HG02970 (cell line): ENCODE data around the gene HSD11B1L.

Experiments
- ATAC-seq: cut with Tn5 transposase; IDR thresholded peaks from one replicate; pipeline ENCODE4 v1.9.1; 2021; ENCODE audit warnings: mild to moderate bottlenecking, moderate library complexity, moderate number of reproducible peaks; ENCODE audit not compliant: unreplicated experiment, low FRiP score

Gene HSD11B1L

GRCh38 chr19:5680437-5681368 lies at the start of gene HSD11B1L, which contains the start of gene MICOS13:
Gene HSD11B1L (plus strand): TSS chr19:5681027. CDS start chr19:5684833, 3,806 bp downstream.
Gene MICOS13 (minus strand): TSS chr19:5680516. CDS start chr19:5680486, 30 bp downstream.
- ATAC-seq = peak; percentile 81

GRCh38 chr19:5631567-5632240 lies 49.1 kb upstream of the HSD11B1L start:
- ATAC-seq = no peak

- ATAC-seq = no peak
These were observed 48.6 kb upstream of the HSD11B1L start for GRCh38 chr19:5632241-5632612.

- ATAC-seq = no peak
These were observed 48.2 kb upstream of the HSD11B1L start for GRCh38 chr19:5632657-5633056.

- ATAC-seq = no peak
These were observed 45.4 kb upstream of the HSD11B1L start for GRCh38 chr19:5635427-5635826.

- ATAC-seq = no peak
These were observed 42.9 kb upstream of the HSD11B1L start for GRCh38 chr19:5637971-5638370.

- ATAC-seq = no peak
These were observed 39.7 kb upstream of the HSD11B1L start for GRCh38 chr19:5641171-5641570.

- no peak for ATAC-seq
These were observed 38.6 kb upstream of the HSD11B1L start for GRCh38 chr19:5642204-5642603.

GRCh38 chr19:5643060-5643459 lies 37.8 kb upstream of the HSD11B1L start:
- ATAC-seq = no peak

GRCh38 chr19:5644037-5644436 lies 36.8 kb upstream of the HSD11B1L start:
- ATAC-seq = no peak

- ATAC-seq = no peak
These were observed 35.4 kb upstream of the HSD11B1L start for GRCh38 chr19:5645409-5645808.

GRCh38 chr19:5646703-5647102 lies 34.1 kb upstream of the HSD11B1L start:
- no peak for ATAC-seq

- no peak for ATAC-seq
These were observed 32.4 kb upstream of the HSD11B1L start for GRCh38 chr19:5648464-5648863.

GRCh38 chr19:5651361-5651760 lies 29.5 kb upstream of the HSD11B1L start:
- ATAC-seq = no peak

- no peak for ATAC-seq
These were observed 28.6 kb upstream of the HSD11B1L start for GRCh38 chr19:5652261-5652660.

GRCh38 chr19:5654931-5655330 lies 25.9 kb upstream of the HSD11B1L start:
- ATAC-seq = no peak

GRCh38 chr19:5655412-5655811 lies 25.4 kb upstream of the HSD11B1L start:
- no peak for ATAC-seq

GRCh38 chr19:5661483-5661882 lies 19.3 kb upstream of the HSD11B1L start:
- ATAC-seq = no peak

- no peak for ATAC-seq
These were observed 16.9 kb upstream of the HSD11B1L start for GRCh38 chr19:5663904-5664303.

GRCh38 chr19:5664515-5664914 lies 16.3 kb upstream of the HSD11B1L start:
- ATAC-seq = no peak

GRCh38 chr19:5665781-5666513 lies 14.9 kb upstream of the HSD11B1L start:
- no peak for ATAC-seq
